NOMO-1 treated with DMSO at 0.1 percent for 48 hours (cell line): ENCODE data around the gene TMCC3.
A peak's percentile ranks its signal among the peaks of the same experiment; 100 is the strongest.
"Not testable (repeated sequence)": the region's sequence is repeated elsewhere in the genome, so short reads cannot be mapped to it uniquely, and the experiment has no call there.

Source experiments
- DNase-seq: peaks from one replicate; lab custom pipeline; 2025; ENCODE audit not compliant: unreplicated experiment; lab: John Stamatoyannopoulos, UW

TMCC3 gene

GRCh38 chr12:94603434-94604365, 46.7 kb downstream of the TMCC3 start:
- peak; percentile 5 for DNase-seq

DNA sequence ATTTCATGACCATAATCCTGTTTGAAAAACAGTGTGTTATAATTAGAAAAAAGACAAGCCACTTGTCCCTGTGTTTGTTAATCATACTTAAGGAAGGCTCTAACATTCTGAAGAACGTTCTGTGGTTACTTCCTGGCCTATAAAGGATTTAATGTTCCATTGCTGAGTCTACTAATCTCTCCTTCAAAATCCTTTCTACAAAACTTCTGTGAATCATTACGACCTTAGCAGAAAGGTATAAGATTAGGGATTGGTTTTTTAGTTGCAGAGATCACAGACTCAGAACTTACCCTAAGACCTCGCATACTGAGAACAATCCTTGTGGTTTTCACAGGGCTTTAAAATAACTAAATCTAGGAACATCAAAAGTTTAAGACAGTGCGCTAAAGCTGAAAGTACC, 48.3 kb downstream of the TMCC3 start:
- DNase-seq, result no peak

GRCh38 chr12:94601307-94601706, 49.0 kb downstream of the TMCC3 start:
- not testable (repeated sequence) for DNase-seq

DNA sequence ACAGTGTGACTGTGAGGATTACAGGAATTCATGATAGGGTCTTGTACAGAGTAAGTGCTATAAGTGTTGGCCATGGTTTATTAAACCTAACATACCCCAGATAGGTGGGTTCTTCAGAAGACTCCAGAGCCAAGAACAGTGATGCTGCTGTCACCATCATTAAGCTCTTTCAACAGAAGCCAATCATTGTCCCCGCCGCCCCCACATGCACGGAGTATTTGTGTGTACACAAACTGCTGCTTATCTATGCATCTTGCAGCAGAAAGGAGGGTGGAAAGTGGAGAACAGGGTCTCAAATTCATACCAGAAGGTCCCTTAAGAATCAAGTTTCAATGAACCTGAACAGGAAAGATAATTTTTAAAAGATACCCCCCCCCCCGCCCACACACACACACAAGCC, 51.2 kb downstream of the TMCC3 start:
- DNase-seq, result no peak

DNA sequence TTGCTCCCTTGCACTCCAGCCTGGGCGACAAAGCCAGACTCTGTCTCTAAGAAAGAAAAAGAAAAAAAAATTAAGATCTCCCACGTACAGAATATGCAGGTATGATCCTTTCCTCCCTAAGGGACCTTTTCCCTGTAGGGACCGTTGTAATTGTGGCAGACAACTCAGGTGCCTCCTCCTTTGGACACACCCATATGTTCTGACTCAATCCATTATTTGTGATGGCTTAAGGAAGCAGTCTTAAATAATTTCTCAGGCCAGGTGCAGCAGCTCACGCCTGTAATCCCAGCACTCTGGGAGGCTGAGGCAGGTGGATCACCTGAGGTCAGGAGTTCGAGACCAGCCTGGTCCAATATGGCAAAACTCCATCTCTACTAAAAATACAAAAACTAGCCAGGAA, 53.1 kb downstream of the TMCC3 start:
- no peak for DNase-seq

DNA sequence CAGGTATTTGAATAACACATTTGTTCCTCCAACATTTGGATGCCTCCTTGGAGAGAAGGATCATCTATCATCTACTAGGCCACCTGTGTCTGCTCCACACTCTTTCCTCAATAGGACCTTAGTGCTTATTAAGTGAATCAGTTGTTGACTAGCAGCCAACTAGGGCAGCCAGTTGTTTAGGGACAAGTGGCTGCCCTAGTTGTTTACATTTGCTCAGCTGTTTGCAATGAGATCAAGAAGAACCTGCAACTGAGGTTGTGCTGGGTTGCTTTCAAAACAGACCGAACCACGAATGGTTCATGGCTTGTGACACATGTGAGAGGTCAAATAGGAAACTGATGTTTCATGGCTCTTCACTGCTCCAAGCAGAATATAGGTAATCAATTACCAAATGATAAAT, 53.8 kb downstream of the TMCC3 start:
- no peak for DNase-seq

DNA sequence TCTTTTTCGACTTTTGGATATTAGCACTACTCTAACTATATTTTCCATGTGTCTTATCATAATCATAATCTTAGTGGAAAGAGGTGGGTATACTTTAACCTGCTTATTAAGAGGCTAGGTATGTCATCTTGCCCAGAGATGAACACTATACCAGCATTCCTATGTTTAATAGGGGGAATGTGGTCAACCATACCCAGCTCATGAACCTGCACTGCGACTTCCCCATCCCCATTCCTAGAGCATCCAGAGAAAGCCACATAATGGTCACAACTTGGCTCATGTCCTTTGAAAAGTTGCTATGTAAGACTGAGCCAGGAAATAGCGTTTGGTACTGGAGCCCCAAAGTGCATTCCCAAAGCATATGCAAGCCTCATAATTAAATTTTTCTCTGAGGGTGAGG, 55.2 kb downstream of the TMCC3 start:
- DNase-seq, result no peak

GRCh38 chr12:94594443-94594825, 55.9 kb downstream of the TMCC3 start:
- DNase-seq, result no peak

DNA sequence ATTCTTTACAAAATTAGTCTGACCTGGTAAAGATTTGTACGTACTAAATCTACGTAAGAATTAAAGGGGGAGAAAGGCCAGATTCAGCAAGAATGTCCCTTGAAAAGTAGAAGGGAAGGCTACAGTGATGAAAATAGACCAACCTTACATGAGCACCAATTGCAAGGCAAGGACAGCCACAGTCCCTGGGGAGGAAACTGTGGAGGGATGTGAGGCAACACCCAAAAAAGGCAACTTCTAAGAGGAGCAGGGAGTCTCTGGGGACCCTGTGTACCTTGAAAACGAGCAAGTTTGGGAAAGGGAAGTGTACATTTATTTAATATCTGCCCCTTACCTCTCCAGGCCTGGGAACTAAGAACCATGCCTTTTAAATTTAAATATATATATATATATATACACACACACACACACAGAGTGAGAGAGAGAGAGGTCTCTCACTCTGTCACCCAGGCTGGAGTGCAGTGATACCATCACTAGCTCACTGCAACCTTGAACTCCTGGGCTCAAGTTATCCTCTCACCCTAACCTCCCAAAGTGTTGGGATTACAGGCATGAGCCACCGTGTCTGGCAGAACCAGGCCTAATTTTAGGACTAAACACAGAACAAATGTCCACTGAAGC, 56.4 kb downstream of the TMCC3 start:
- no peak for DNase-seq

DNA sequence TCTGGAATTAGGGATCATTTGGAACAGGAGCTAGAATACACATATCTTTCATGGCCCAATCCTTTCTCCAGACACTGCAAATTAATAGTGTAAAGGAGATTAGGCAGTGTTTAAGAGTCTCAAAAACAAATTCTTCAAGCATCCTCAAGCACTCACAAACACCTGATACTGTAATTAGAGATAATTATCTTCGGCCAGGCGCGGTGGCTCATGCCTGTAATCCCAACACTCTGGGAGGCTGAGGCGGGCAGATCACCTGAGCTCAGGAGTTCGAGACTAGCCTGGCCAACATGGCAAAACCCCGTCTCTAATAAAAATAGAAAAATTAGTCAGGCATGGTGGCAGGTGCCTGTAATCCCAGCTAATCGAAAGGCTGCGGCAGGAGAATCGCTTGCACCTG, 57.6 kb downstream of the TMCC3 start:
- DNase-seq, result not testable (repeated sequence)

DNA sequence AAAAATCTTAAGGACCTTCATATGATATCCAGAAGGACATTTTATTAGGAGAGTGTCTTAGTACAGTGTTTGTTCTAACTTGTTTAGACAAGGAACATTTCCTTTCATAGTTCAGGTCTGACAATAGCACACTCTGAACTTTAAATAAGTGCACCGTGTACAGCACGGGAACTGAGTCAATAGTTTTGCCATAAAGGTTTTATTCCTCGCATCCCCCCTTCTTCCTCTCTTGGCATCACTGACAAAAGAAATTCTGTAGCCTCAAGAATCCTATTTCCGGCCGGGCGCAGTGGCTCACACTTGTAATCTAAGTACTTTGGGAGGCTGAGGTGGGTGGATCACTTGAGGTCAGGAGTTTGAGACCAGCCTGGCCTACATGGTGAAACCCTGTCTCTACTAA, 58.3 kb downstream of the TMCC3 start:
- DNase-seq, result no peak

- DNase-seq, result no peak
These were observed 59.9 kb downstream of the TMCC3 start for GRCh38 chr12:94590428-94590827.

DNA sequence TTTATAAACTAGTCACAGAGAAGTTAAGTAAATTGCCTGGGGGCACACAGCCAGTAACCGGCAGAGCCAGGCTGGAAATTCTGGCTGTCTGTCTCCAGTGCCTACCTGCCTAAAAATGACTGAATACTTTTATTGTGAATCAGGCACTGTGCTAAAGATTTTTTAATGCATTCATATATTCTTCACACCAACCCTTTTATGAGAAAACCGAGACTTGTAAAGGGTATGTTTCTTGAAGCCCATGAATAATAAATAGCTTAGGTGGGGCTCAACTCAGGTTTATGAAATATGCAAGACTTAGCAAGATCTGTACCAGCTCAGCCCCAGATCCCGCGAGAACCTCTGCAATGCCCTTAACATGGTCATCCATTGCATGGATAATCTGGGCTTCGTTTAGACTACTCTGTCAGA, 60.8 kb downstream of the TMCC3 start:
- no peak for DNase-seq

DNA sequence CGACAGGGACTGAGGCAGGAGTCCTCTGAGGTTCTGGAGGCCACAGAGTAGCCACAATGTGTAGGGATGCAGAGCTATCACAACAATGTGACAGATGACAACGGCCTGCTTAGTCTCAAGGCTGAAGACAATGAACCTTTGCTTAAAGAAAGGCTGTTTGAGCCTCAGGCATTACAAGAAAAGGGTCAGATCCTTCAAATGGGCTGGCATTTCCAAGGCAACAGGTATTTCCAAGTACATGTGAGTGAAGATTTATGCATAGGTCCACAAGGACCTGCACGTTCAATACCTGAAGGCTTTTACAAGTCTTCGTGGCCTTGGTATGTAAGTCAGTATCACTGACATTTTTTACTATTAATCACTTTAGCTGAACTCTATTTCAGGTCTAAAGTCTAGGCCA, 62.0 kb downstream of the TMCC3 start:
- no peak for DNase-seq

GRCh38 chr12:94587266-94588241, 62.8 kb downstream of the TMCC3 start:
- DNase-seq, result no peak

GRCh38 chr12:94586589-94587259, 63.6 kb downstream of the TMCC3 start:
- no peak for DNase-seq

GRCh38 chr12:94585626-94586025, 64.7 kb downstream of the TMCC3 start:
- no peak for DNase-seq

DNA sequence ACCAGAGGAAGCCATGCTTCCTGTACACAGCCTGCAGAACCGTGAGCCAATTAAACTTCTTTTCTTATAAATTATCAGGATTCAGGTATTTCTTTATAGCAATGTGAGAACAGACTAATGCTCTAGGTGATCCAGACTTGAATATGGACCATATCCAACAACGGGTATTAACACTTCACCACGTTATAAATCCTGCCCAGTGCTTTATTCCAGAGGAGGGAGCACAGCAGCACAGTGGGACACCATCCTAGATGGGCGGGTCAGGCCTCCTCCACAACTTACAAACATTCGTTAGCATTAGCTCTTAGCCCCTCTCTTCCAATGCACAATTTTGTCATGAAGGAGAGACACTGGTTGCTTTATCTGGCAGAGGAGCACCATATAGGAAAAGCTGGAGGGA, 66.0 kb downstream of the TMCC3 start:
- DNase-seq, result no peak

GRCh38 chr12:94582591-94582990, 67.8 kb downstream of the TMCC3 start:
- no peak for DNase-seq

DNA sequence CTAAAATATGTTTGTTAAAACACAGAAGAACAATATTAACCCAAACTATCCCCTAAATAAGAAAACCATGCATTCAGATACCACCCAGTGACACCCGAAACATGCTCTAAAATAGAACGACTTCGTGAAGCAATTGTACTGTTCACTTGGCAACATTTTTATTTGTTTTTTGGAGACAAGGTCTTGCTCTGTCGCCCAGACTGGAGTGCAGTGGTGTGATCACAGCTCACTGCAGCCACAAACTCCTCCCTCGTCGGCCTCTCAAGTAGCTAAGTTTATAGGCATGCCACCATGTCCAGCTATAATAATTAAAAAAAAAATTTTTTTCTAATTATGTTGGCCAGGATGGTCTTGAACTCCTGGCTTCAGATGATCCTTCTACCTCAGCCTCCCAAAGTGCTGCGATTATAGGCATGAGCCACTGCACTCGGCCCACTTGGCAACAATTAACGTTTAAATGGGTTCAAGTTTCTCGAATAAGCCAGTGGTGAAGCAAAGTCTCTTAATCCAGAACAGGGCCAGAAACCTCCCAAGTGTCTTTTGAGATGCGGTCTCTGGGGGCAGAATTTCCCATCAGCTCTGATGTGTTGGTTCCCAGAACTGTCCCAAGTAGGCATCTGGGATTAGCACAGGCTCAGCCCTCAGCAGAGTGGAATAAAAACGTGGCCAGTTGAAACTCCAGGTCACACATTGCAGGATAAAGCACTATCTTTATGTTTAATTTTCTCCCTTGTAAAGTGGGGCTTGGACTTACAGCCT, 74.5 kb downstream of the TMCC3 start:
- no peak for DNase-seq
